GM12878 (cell line): ENCODE measurements around the gene CMSS1. TPM values are rescaled to one million over a fixed set of nuclear protein-coding genes. Genes with fewer than 3 reads are reported as not detected.

Experiments
- ATAC-seq: fragments of 200-7000 bp; cut with Tn5 transposase; 3 replicates; pipeline ENCODE4 v1.9.1; 2020; ENCODE audit warnings: mild to moderate bottlenecking, moderate library complexity
- BruUV-seq: library from RNA; stranded (reverse); fragments of 400-500 nt; replicated peaks from 2 replicates; lab custom pipeline; 2021; lab: Mats Ljungman, UMichigan
- CTCF ChIA-PET: fragments of 300-600 bp; sonication (Branson Sonifier 250); formaldehyde crosslinking; extraction: SDS; loops from one replicate; lab custom pipeline; 2021; ENCODE audit warnings: inconsistent platforms; lab: Yijun Ruan, JAX
- POLR2A ChIA-PET: fragments of 350-600 bp; formaldehyde crosslinking; extraction: SDS; loops from one replicate; lab custom pipeline; 2021; ENCODE audit warnings: inconsistent platforms; lab: Charles Lee
- RAD21 ChIA-PET: fragments of 300-600 bp; sonication (Branson Sonifier 250); formaldehyde crosslinking; loops from one replicate; lab custom pipeline; 2023; ENCODE audit warnings: antibody characterized with exemption; ENCODE audit not compliant: unreplicated experiment; lab: Charles Lee
- SMC1A ChIA-PET: fragments of 300-600 bp; sonication (Branson Sonifier 250); formaldehyde crosslinking; loops from one replicate; lab custom pipeline; 2023; ENCODE audit not compliant: unreplicated experiment, uncharacterized antibody; lab: Charles Lee
- DNase-seq: peaks from one replicate; pipeline ENCODE4 v3.0.0-alpha.2; 2011; ENCODE audit warnings: low read depth, low spot score
- FAIRE-seq: peaks from 3 replicates; lab custom pipeline; 2011; peaks lifted over from hg19 to GRCh38; lab: Jason Lieb, UNC
- H2AFZ ChIP-seq: 2 replicates; pipeline ENCODE4 v1.6.0; 2011; ENCODE audit warnings: low read depth, low read length, control low read depth; ENCODE audit not compliant: control insufficient read depth
- H3K27ac ChIP-seq: 2 replicates; pipeline ENCODE4 v1.5.1; 2011; ENCODE audit warnings: control low read depth; ENCODE audit not compliant: control insufficient read depth, insufficient read depth
- H3K27me3 ChIP-seq, 2 experiments: replicated peaks in 1 of 2; 2 replicates each; pipeline versions ENCODE4 v1.6.0 to v1.6.1; 2011; ENCODE audit warnings: low read length in 1 of 2; ENCODE audit not compliant: control insufficient read depth in 2 of 2, insufficient read depth in 2 of 2
- H3K36me3 ChIP-seq, 2 experiments: 2 replicates each; pipeline ENCODE4 v1.5.1; 2011; ENCODE audit warnings: low read length in 1 of 2; ENCODE audit not compliant: control insufficient read depth in 2 of 2, insufficient read depth in 2 of 2
- H3K4me1 ChIP-seq: 2 replicates; pipeline ENCODE4 v1.6.1; 2011; ENCODE audit warnings: mild to moderate bottlenecking, low read length, moderate library complexity, mixed read lengths; ENCODE audit not compliant: control insufficient read depth, insufficient read depth
- H3K4me2 ChIP-seq: 2 replicates; pipeline ENCODE4 v1.6.0; 2011; ENCODE audit warnings: control low read depth; ENCODE audit not compliant: control insufficient read depth, insufficient read depth
- H3K4me3 ChIP-seq: fragments of 200-600 bp; sonication (generic); 2 replicates; pipeline ENCODE4 v1.5.1; 2016
- H3K79me2 ChIP-seq: 2 replicates; pipeline ENCODE4 v1.6.0; 2011; ENCODE audit warnings: low read length; ENCODE audit not compliant: control insufficient read depth, insufficient read depth
- H3K9ac ChIP-seq: 2 replicates; pipeline ENCODE4 v1.8.0; 2011; ENCODE audit warnings: low read length, control low read depth, mixed read lengths; ENCODE audit not compliant: control insufficient read depth, insufficient read depth
- H3K9me3 ChIP-seq: replicated peaks from 3 replicates; pipeline ENCODE4 v1.5.1; 2011; ENCODE audit warnings: mild to moderate bottlenecking, low read length; ENCODE audit not compliant: control insufficient read depth, insufficient read depth
- H4K20me1 ChIP-seq: 2 replicates; pipeline ENCODE4 v1.6.0; 2011; ENCODE audit not compliant: control insufficient read depth, insufficient read depth
- CBX3 ChIP-seq: fragments of 200-600 bp; sonication (generic); IDR thresholded peaks from 2 replicates; pipeline ENCODE4 v1.6.1; 2016; ENCODE audit warnings: low read depth, borderline replicate concordance
- CTCF ChIP-seq, 3 experiments: IDR thresholded peaks in 2 of 3; conservative IDR thresholded peaks in 1 of 3; 2 replicates each; pipeline ENCODE4 v1.5.1; 2011; ENCODE audit warnings: low read depth in 3 of 3, low read length in 3 of 3, mild to moderate bottlenecking in 3 of 3, control low read depth in 2 of 3, moderate library complexity in 2 of 3, inconsistent platforms in 1 of 3, mixed read lengths in 1 of 3; ENCODE audit not compliant: control insufficient read depth in 2 of 3, insufficient read depth in 1 of 3; ENCODE audit errors: extremely low read depth in 1 of 3
- FOS ChIP-seq: IDR thresholded peaks from 3 replicates; pipeline ENCODE4 v1.6.1; 2011; ENCODE audit warnings: borderline replicate concordance; ENCODE audit not compliant: insufficient read length; ENCODE audit errors: extremely low read depth
- POLR2AphosphoS2 ChIP-seq: IDR thresholded peaks from 2 replicates; pipeline ENCODE4 v1.6.1; 2011; ENCODE audit warnings: low read depth, mild to moderate bottlenecking, low read length, improper control_type of control experiment, moderate library complexity
- RAD21 ChIP-seq: IDR thresholded peaks from 2 replicates; pipeline ENCODE4 v1.6.1; 2011; ENCODE audit warnings: mild to moderate bottlenecking, low read depth, low read length, moderate library complexity; ENCODE audit not compliant: insufficient read depth
- RB1 ChIP-seq: fragments of 450-650 bp; formaldehyde crosslinking; IDR thresholded peaks from 2 replicates; pipeline ENCODE4 v1.6.1; 2017; ENCODE audit warnings: mild to moderate bottlenecking, borderline replicate concordance
- SMC3 ChIP-seq: IDR thresholded peaks from 2 replicates; pipeline ENCODE4 v1.6.1; 2011; ENCODE audit warnings: low read length, improper control_type of control experiment, borderline replicate concordance
- TCF3 ChIP-seq: IDR thresholded peaks from 2 replicates; pipeline ENCODE4 v1.6.1; 2012; ENCODE audit warnings: low read depth, mild to moderate bottlenecking, low read length, borderline replicate concordance; ENCODE audit not compliant: insufficient read depth
- WGBS: methylation state at CpG from one replicate; pipeline ENCODE4 v1.1.6; 2016; ENCODE audit warnings: low lambda C conversion rate; ENCODE audit not compliant: insufficient replicate concordance, insufficient coverage; ENCODE audit errors: missing lambda C conversion rate; 5-methylcytosine and 5-hydroxymethylcytosine counted together
- in situ Hi-C: fragments of 300-500 bp; cut with MboI; formaldehyde crosslinking; loops from 9 replicates; pipeline ENCODE4 v1.14.3; 2018; ENCODE audit warnings: mixed read lengths
- intact Hi-C: fragments of 100-400 bp; cut with micrococcal nuclease; formaldehyde crosslinking; loops from one replicate; pipeline ENCODE4 v1.14.2; 2022; ENCODE audit not compliant: unreplicated experiment
- polyA plus RNA-seq, 11 experiments: library from polyadenylated mRNA; depleted of rRNA in 4 of 11; unstranded in 6 of 11; stranded (reverse) in 5 of 11; fragments of >200 nt; fragmentation: Nextera tagmentation in 4 of 11; fragmentation: Illumina TruSeq in 1 of 11; extraction: Ambion mirVana in 4 of 11; extraction: Trizol in 1 of 11; gene quantifications; 1 replicate in 1 of 11; 2 replicates in 10 of 11; pipeline versions ENCODE4 v1.2.1 to v1.2.3, GENCODE V29; 2011 to 2016; ENCODE audit warnings: inconsistent platforms in 2 of 11, missing spikeins in 2 of 11, low read depth in 1 of 11
- total RNA-seq, 4 experiments: library from RNA; depleted of rRNA in 3 of 4; stranded (reverse); fragments of >200 nt in 3 of 4; fragmentation: Illumina TruSeq in 1 of 4; extraction: Trizol in 1 of 4; gene quantifications; 2 replicates each; pipeline versions ENCODE4 v1.2.1 to v1.2.3, GENCODE V29; 2013 to 2021
- TF ChIP-seq, protein P1 (sequence below): fragments of 450-650 bp; IDR thresholded peaks from 2 replicates; pipeline ENCODE4 v1.6.1; 2017; ENCODE audit warnings: mild to moderate bottlenecking, moderate library complexity

The CMSS1 gene
- total and polyA plus RNA-seq, 10 of the 15 experiments (the other 5 are each of a cell fraction or from before 2014, with no cell fraction given), result 31.0 to 118 (median 70.1) TPM

- WGBS, result 46% methylated on average over 2 of the region's 2 CpGs
- TF ChIP-seq TCF3, result no peak
- TF ChIP-seq FOS, result no peak
- no peak for TF ChIP-seq POLR2AphosphoS2
- TF ChIP-seq, protein P1, sequence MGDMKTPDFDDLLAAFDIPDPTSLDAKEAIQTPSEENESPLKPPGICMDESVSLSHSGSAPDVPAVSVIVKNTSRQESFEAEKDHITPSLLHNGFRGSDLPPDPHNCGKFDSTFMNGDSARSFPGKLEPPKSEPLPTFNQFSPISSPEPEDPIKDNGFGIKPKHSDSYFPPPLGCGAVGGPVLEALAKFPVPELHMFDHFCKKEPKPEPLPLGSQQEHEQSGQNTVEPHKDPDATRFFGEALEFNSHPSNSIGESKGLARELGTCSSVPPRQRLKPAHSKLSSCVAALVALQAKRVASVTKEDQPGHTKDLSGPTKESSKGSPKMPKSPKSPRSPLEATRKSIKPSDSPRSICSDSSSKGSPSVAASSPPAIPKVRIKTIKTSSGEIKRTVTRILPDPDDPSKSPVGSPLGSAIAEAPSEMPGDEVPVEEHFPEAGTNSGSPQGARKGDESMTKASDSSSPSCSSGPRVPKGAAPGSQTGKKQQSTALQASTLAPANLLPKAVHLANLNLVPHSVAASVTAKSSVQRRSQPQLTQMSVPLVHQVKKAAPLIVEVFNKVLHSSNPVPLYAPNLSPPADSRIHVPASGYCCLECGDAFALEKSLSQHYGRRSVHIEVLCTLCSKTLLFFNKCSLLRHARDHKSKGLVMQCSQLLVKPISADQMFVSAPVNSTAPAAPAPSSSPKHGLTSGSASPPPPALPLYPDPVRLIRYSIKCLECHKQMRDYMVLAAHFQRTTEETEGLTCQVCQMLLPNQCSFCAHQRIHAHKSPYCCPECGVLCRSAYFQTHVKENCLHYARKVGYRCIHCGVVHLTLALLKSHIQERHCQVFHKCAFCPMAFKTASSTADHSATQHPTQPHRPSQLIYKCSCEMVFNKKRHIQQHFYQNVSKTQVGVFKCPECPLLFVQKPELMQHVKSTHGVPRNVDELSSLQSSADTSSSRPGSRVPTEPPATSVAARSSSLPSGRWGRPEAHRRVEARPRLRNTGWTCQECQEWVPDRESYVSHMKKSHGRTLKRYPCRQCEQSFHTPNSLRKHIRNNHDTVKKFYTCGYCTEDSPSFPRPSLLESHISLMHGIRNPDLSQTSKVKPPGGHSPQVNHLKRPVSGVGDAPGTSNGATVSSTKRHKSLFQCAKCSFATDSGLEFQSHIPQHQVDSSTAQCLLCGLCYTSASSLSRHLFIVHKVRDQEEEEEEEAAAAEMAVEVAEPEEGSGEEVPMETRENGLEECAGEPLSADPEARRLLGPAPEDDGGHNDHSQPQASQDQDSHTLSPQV, result 0 out of 2 replicates have a peak, but pooled peaks have one; percentile 49
- peak; percentile 89 for TF ChIP-seq RAD21
- no peak for TF ChIP-seq RB1
- no peak for TF ChIP-seq CBX3
- peak; percentile 46 to 65 (median 57); a peak in 5 of 6 replicates for TF ChIP-seq CTCF (IDR thresholded peaks at IDR 0.05 in 2 of 3, conservative IDR thresholded peaks at IDR 0.05 in 1 of 3; ENCODE audit: control insufficient read depth in 2 of 3, extremely low read depth in 1 of 3, insufficient read depth in 1 of 3, low read depth in 3 of 3, low read length in 3 of 3)
- peak; percentile 59; the same call in 1 of the 2 replicates for TF ChIP-seq SMC3
- H2AFZ ChIP-seq, result no peak overlapping the region
- no peak overlapping the region for H3K4me3 ChIP-seq
- H3K27ac ChIP-seq, result no peak overlapping the region
- CTCF ChIA-PET, result interaction anchor here (0.6 to 2.6 kb wide), 28 partner anchors 10 to 954 kb away, joined by 3 to 80 read pairs (median 6); partner anchors contain the start of gene TBC1D23
- intact Hi-C loops, result loop anchor here (1.0 to 5.0 kb wide), 4 partner anchors 94 to 411 kb away; no protein-coding TSS in a partner anchor
- in situ Hi-C loops, result no loop called here
- BruUV-seq, result no TSS peak
- H3K9me3 ChIP-seq, result no peaks in the 10 kb centered on the region
- H3K4me1 ChIP-seq, result peaks cover 11% of the 10 kb centered on the region; the same call in 1 of the 2 replicates
- H3K4me2 ChIP-seq, result no peak overlapping the region
- H4K20me1 ChIP-seq, result no peaks in the 10 kb centered on the region
- RAD21 ChIA-PET, result interaction anchor here (0.7 to 2.5 kb wide), 19 partner anchors 9 to 748 kb away, joined by 3 to 62 read pairs (median 5); partner anchors contain the start of genes CMSS1 and TBC1D23
- H3K9ac ChIP-seq, result no peak overlapping the region
- SMC1A ChIA-PET, result interaction anchor here (0.6 to 2.3 kb wide), 20 partner anchors 10 to 513 kb away, joined by 3 to 46 read pairs (median 4); partner anchors contain the start of gene TBC1D23
- H3K36me3 ChIP-seq, result no peaks in the 10 kb centered on the region
- peaks cover 4% of the 10 kb centered on the region; the same call in 1 of the 2 replicates for H3K79me2 ChIP-seq
- DNase-seq (no peak), FAIRE-seq (peak; percentile 81), ATAC-seq (peak; percentile 86)
- POLR2A ChIA-PET, result interaction anchor here (0.9 kb wide), 1 partner anchor 9 kb away, joined by 3 read pairs; no protein-coding TSS in a partner anchor
- H3K27me3 ChIP-seq, result no peaks in the 10 kb centered on the region
These were observed 25.3 kb downstream of the CMSS1 start for GRCh38 chr3:99842826-99843589.
